Stimulated activated CD8-positive, alpha-beta memory T cell treated with anti-CD3 and anti-CD28 coated beads, Interleukin-4, amount 100 ng/mL, for 48 hours (primary cell): ENCODE results near the gene ALKAL2.

Source experiments
- DNase-seq: peaks from one replicate; pipeline ENCODE4 v3.0.0-alpha.2; 2020

ALKAL2 gene

DNA sequence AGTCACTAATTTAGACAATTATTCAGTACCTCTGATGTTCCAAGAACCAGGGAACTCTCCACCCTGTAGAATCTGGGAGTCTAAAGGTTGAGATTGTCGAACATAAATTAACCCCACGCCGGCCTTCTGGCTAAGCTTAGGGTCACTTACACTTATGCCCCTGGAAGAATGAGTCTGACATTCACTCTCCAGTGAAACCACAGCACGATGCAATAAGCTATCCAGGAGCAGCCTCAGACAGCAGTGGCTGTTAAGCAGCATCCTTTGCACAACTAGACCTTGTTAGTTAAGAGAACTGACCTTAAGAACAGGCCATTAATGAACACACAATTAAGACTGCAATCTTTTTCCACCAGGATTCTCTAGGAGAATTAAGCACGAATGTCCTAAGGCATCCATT, 49.0 kb downstream of the ALKAL2 start:
- no peak for DNase-seq

DNA sequence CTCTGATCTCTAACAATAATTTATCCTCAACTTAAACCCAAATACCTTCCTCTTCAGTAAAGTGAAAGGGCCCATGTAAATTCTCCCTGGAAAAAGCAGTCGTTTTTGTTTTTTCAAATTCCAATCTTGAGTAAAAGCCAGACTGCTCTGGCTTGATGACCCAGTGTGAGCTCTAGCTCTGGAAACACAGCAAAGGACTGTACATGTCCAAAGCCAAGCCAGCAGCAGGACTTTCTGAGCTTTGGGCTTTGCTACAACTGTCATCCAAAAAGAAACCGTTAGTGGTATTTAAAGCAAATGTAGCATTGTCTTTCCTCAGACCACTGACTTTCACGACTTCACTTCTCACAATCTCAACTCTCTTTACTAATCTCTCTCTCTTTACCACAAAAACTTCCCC, 49.5 kb downstream of the ALKAL2 start:
- no peak for DNase-seq

DNA sequence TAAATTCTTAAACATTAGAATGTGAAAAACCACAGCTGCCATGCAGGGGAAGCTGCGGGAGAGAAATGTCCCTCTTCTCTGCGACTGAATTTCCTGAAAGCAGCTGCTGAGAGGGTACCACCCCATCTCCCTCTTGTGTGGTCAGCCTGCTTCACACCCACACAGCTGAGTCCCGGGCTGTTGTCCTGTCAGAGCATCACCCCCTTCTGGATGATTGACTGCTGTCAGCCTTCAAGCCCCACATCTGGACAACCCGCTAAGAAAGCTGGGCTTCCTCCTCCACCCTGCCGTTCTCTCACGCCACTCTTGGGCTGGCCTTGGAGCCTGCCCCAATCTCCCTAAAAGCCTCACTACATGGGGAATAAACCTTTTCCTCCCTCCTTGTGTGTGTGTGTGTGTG, 50.0 kb downstream of the ALKAL2 start:
- DNase-seq, result no peak

DNA sequence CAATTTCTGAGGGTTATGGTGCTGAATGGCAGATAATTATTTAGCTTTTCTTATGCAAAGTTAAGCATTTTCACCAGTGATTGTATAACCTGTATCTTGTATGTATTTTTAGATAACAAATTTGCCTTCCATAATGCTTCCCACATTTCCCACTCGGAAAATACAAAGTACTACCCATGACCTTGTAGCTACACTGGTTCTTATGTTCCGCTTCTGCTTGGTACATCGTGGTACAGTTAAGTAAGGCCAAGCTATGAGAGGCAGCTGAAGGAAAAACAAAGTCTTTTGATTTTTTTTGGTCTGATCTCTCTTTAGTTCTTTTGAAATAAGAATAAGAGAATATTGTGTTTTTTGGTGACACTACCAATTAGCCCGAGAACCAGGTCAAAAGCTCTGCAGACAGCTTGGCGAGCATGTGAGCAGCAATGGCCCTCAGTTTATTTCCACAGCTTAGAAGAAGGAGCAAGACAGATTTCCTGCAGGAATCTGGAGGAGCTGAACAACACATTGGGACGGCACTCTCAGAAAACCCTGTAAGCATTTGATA, 50.8 kb downstream of the ALKAL2 start:
- DNase-seq, result no peak

DNA sequence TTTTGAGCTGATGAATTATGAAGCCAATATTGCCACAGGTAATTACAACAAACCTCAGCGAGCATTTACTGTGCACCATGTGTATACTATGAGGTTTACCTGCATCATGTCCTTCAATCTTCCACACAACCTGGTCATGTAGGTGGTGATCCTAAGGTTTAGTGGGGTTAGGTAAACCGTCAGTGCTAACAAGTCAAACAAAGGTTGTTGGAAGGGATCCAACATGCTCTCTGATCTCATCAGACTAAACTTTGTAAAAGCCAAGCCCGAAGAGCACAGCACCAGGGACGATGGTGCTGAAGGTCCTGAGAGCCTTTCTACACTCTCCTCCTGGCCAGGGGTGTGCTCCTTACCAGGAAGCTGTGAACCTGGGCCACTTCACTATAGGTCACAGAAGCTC, 53.5 kb downstream of the ALKAL2 start:
- DNase-seq, result no peak

DNA sequence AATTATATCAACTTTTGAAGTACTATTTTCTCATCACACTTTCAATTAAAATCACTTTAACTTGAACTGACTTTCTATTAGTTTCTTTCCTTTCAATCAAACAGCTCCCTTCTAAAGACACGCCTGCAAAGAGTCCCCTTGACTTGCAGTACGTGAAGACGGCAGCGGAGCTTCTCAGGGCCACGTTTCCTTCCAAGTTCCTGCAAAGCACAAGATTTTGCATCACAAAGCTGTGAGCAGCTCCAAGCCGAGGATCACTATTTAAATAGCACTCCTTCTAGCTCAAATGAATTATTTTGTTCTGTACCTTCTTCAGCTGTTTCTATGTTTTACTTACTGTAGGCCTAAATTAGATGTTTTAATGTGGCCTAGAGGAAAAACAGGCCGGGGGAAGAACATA, 54.9 kb downstream of the ALKAL2 start:
- DNase-seq, result no peak

DNA sequence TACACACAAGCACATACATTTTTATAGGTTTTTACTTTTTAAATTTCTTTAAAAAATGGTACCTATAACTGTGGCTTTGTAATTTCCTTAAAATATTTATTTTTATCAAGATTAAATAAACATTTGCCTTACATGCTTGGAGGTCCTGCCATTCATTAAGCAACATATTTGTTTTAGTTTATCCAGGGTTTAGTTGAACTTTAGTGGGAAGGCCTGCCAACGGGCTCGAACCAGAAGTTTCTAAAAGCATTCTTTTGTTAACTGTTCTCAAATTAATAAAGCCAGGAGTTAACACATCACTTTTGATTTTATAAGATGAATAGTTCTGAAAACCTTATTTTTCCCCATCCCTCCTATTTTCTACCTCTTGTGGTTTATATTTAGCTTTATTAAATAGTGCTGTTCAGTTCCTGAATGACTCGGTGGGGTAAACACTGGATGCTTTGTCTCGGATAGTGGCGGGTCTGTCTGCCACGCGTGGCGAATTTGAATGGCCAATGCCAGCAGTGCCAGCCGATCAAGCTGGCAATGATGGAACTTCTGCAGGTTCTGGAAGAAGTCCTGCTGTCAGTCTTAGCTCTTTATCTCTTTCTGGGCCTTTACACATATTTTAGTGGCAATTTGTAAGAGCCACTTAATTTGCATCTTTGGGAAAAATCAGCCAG, 56.2 kb downstream of the ALKAL2 start:
- DNase-seq, result no peak
